Measurements from ENCODE around the gene HBEGF.
A peak's percentile ranks its signal among the peaks of the same experiment; 100 is the strongest.
"Not testable (repeated sequence)": the region's sequence is repeated elsewhere in the genome, so short reads cannot be mapped to it uniquely, and the experiment has no call there.

Gene HBEGF

GRCh38 chr5:140360681-140361479 is 14.5 kb upstream of the HBEGF start:
- no peak for DNase-seq

GRCh38 chr5:140360101-140360500 is 13.7 kb upstream of the HBEGF start, which contains the start of gene SLC4A9:
Gene SLC4A9 (plus strand): TSS chr5:140360194. CDS start chr5:140360237, 43 bp downstream.
- no peak for DNase-seq

GRCh38 chr5:140358738-140359310 is 12.4 kb upstream of the HBEGF start:
- DNase-seq, result no peak

- peak; percentile 24 to 87 for DNase-seq
These were observed 11.3 kb upstream of the HBEGF start for GRCh38 chr5:140357726-140358093.

- DNase-seq, result no peak
These were observed 10.7 kb upstream of the HBEGF start for GRCh38 chr5:140356853-140357725.

- no peak for DNase-seq
These were observed 9.1 kb upstream of the HBEGF start for GRCh38 chr5:140355546-140355945.

GRCh38 chr5:140351609-140352334 is 5.4 kb upstream of the HBEGF start:
- DNase-seq, result peak; percentile 25 to 61

GRCh38 chr5:140349244-140349643 is 2.8 kb upstream of the HBEGF start:
- DNase-seq, result no peak

- no peak for DNase-seq
These were observed 1.7 kb upstream of the HBEGF start for GRCh38 chr5:140348104-140348503.

GRCh38 chr5:140347360-140347759 is 957 bp upstream of the HBEGF start:
- no peak for DNase-seq

GRCh38 chr5:140345919-140346347 is 470 bp downstream of the HBEGF start:
- no peak for DNase-seq

GRCh38 chr5:140344683-140345423 is 1.6 kb downstream of the HBEGF start:
- DNase-seq, result no peak

- not testable (repeated sequence) for DNase-seq
These were observed 2.6 kb downstream of the HBEGF start for GRCh38 chr5:140343849-140344248.

GRCh38 chr5:140342896-140343295 is 3.5 kb downstream of the HBEGF start:
- DNase-seq, result no peak

- DNase-seq, result no peak
These were observed 4.1 kb downstream of the HBEGF start for GRCh38 chr5:140342287-140342686.

GRCh38 chr5:140341591-140341990 is 4.8 kb downstream of the HBEGF start:
- DNase-seq, result peak in 1 of 2 experiments; percentile 12

GRCh38 chr5:140340605-140341121 is 5.7 kb downstream of the HBEGF start:
- no peak for DNase-seq

GRCh38 chr5:140339636-140340035 is 6.8 kb downstream of the HBEGF start:
- DNase-seq, result no peak

- DNase-seq, result no peak
These were observed 7.5 kb downstream of the HBEGF start for GRCh38 chr5:140338908-140339307.

GRCh38 chr5:140338336-140338735 is 8.1 kb downstream of the HBEGF start:
- DNase-seq, result no peak

GRCh38 chr5:140337880-140338279 is 8.5 kb downstream of the HBEGF start:
- no peak for DNase-seq

GRCh38 chr5:140336388-140336787 is 10.0 kb downstream of the HBEGF start:
- no peak for DNase-seq
